K562 treated with DMSO at 1 percent for 12 hours (cell line): ENCODE results near the gene PRR23A. TPM values are rescaled to one million over a fixed set of nuclear protein-coding genes. Genes with fewer than 3 reads are reported as not detected.

Experiments
- total RNA-seq: library from RNA; unstranded; fragments of 300-600 nt; gene quantifications from 2 replicates; pipeline ENCODE4 v1.2.3, GENCODE V29; 2022; ENCODE audit not compliant: insufficient read depth

Gene PRR23A
- not detected in 2 replicates for total RNA-seq

GRCh38 chr3:139006051-139006716 lies at the start of gene PRR23A:
Gene PRR23A (minus strand): TSS chr3:139006268. CDS start chr3:139006268, 0 bp downstream.

GRCh38 chr3:139044366-139045210 lies 38.5 kb upstream of the PRR23A start, which contains the start of gene PRR23C:
Gene PRR23C (minus strand): TSS chr3:139044892. CDS start chr3:139044620, 272 bp downstream.

DNA sequence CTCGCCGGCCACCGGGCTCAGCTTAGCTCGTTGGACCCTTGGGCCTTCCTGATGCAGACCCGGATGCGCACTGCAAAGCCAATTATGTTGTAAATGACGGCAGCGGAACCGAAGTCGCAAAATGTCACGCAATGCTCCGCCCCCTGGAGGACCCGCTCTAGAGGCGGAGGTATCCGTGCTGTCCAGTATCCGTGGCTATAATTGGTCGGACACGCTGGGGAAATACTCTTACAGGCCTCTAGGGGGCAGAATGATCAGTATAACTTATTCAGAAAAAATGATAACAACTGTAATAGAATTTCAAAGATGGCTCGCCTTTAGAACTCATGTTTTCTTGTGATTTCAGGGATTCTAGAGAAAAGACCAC lies 14.8 kb upstream of the PRR23A start, which contains the start of gene PRR23B:
Gene PRR23B (minus strand): TSS at position 59 of the 367 bp plus-strand sequence. CDS start 265 bp downstream, outside the sequence.

Other genes with a start within 250 kb of the PRR23A start
- 8.8 and 59.9 TPM in 2 replicates for gene PIK3CB, start 171.3 kb downstream of the PRR23A start, total RNA-seq
- 20.6 and 23.3 TPM in 2 replicates for gene FOXL2, start 59.1 kb downstream of the PRR23A start, total RNA-seq
- gene FOXL2NB, start 59.1 kb downstream of the PRR23A start, total RNA-seq = 2.3 and 14.5 TPM in 2 replicates
- gene PRR23B, start 14.7 kb upstream of the PRR23A start, total RNA-seq = not detected in 2 replicates
- not detected in 2 replicates for gene PRR23C, start 38.6 kb upstream of the PRR23A start, total RNA-seq